Keratinocyte (primary cell): ENCODE measurements around the gene IL10RA. TPM values are rescaled to one million over a fixed set of nuclear protein-coding genes. Genes with fewer than 3 reads are reported as not detected.

Experiments
- DNase-seq: peaks from one replicate; pipeline ENCODE4 v3.0.0-alpha.2; 2011; ENCODE audit warnings: low read depth, missing footprints, low spot score
- FAIRE-seq: peaks from 2 replicates; lab custom pipeline; 2011; peaks lifted over from hg19 to GRCh38; lab: Jason Lieb, UNC
- H2AFZ ChIP-seq: 2 replicates; pipeline ENCODE4 v1.6.0; 2012; ENCODE audit warnings: low read length, control low read depth, inconsistent platforms; ENCODE audit not compliant: control insufficient read depth
- H3K27ac ChIP-seq: 2 replicates; pipeline ENCODE4 v1.5.1; 2011; ENCODE audit warnings: low read length; ENCODE audit not compliant: control insufficient read depth, insufficient read depth
- H3K27me3 ChIP-seq: 3 replicates; pipeline ENCODE4 v1.6.0; 2011; ENCODE audit warnings: low read length; ENCODE audit not compliant: control insufficient read depth, insufficient read depth; ENCODE audit errors: extremely low read depth
- H3K36me3 ChIP-seq, 2 experiments: 2 replicates in 1 of 2; 3 replicates in 1 of 2; pipeline ENCODE4 v1.5.1; 2011; ENCODE audit warnings: low read length in 2 of 2, mild to moderate bottlenecking in 1 of 2; ENCODE audit not compliant: control insufficient read depth in 2 of 2, insufficient read depth in 2 of 2; ENCODE audit errors: extremely low read depth in 1 of 2
- H3K4me1 ChIP-seq: 3 replicates; pipeline ENCODE4 v1.5.1; 2011; ENCODE audit warnings: low read length; ENCODE audit not compliant: control insufficient read depth, insufficient read depth; ENCODE audit errors: extremely low read depth
- H3K4me2 ChIP-seq: 3 replicates; pipeline ENCODE4 v1.6.0; 2011; ENCODE audit warnings: low read depth, low read length; ENCODE audit not compliant: control insufficient read depth, insufficient read depth; ENCODE audit errors: extremely low read depth
- H3K4me3 ChIP-seq, 3 experiments: fragments of 200-600 bp in 1 of 3; sonication (generic) in 1 of 3; 2 replicates in 2 of 3; 3 replicates in 1 of 3; pipeline ENCODE4 v1.5.1; 2011 to 2016; ENCODE audit warnings: low read length in 3 of 3, mild to moderate bottlenecking in 3 of 3, control low read depth in 2 of 3, inconsistent platforms in 1 of 3, low read depth in 1 of 3, mixed read lengths in 1 of 3, mixed run types in 1 of 3, moderate library complexity in 1 of 3; ENCODE audit not compliant: control insufficient read depth in 2 of 3, insufficient read depth in 2 of 3; ENCODE audit errors: extremely low read depth in 1 of 3
- H3K79me2 ChIP-seq: 2 replicates; pipeline ENCODE4 v1.6.0; 2012; ENCODE audit warnings: low read length; ENCODE audit not compliant: control insufficient read depth, insufficient read depth
- H3K9ac ChIP-seq: 3 replicates; pipeline ENCODE4 v1.6.0; 2011; ENCODE audit warnings: low read length; ENCODE audit not compliant: control insufficient read depth, insufficient read depth; ENCODE audit errors: extremely low read depth
- H3K9me1 ChIP-seq: 3 replicates; pipeline ENCODE4 v1.6.0; 2011; ENCODE audit warnings: low read length; ENCODE audit not compliant: control insufficient read depth, insufficient read depth; ENCODE audit errors: extremely low read depth
- H3K9me3 ChIP-seq: 2 replicates; pipeline ENCODE4 v1.5.1; 2012; ENCODE audit warnings: low read depth, low read length; ENCODE audit not compliant: control insufficient read depth
- H4K20me1 ChIP-seq: 3 replicates; pipeline ENCODE4 v1.6.0; 2011; ENCODE audit warnings: low read length; ENCODE audit not compliant: control insufficient read depth, insufficient read depth; ENCODE audit errors: extremely low read depth
- CTCF ChIP-seq, 3 experiments: IDR thresholded peaks in 1 of 3; conservative IDR thresholded peaks in 1 of 3; optimal IDR thresholded peaks in 1 of 3; 2 replicates in 2 of 3; 3 replicates in 1 of 3; pipeline versions ENCODE3 to v1.5.1; 2011; ENCODE audit warnings: low read length in 3 of 3, mild to moderate bottlenecking in 3 of 3, moderate library complexity in 2 of 3, control low read depth in 1 of 3, inconsistent platforms in 1 of 3; ENCODE audit not compliant: insufficient read depth in 2 of 3; ENCODE audit errors: extremely low read depth in 1 of 3
- EZH2 ChIP-seq: IDR thresholded peaks from one replicate; pipeline ENCODE4 v1.6.1; 2012; ENCODE audit warnings: inconsistent platforms, mild to moderate bottlenecking, low read length, moderate library complexity
- dilution Hi-C: fragments of 300-500 bp; cut with MboI; formaldehyde crosslinking; loops from one replicate; pipeline ENCODE4 v1.7.0; 2020; ENCODE audit warnings: low sequenced_read_pairs; ENCODE audit not compliant: extremely low pct_ligation_motif_present
- polyA plus RNA-seq, 5 experiments: library from polyadenylated mRNA; depleted of rRNA in 3 of 5; stranded (reverse) in 3 of 5; stranded (forward) in 1 of 5; unstranded in 1 of 5; fragments of >200 nt; gene quantifications; 1 replicate in 1 of 5; 2 replicates in 3 of 5; 3 replicates in 1 of 5; pipeline versions ENCODE4 v1.2.1 to v1.2.3, GENCODE V29; 2011 to 2012; ENCODE audit warnings: missing spikeins in 2 of 5, low read depth in 1 of 5, low replicate concordance in 1 of 5

IL10RA gene
- polyA plus RNA-seq, 1 donor (not counting 4 experiments of a cell fraction or from before 2014, with no cell fraction given) = 0.04 TPM

GRCh38 chr11:117980280-117980679, 5.9 kb upstream of the IL10RA start:
- H3K27me3 ChIP-seq = peaks cover 11% of the 10 kb centered on the region
- no peak overlapping the region for H3K27ac ChIP-seq
- no peak for FAIRE-seq
- H3K4me1 ChIP-seq = no peaks in the 10 kb centered on the region
- no peaks in the 10 kb centered on the region for H4K20me1 ChIP-seq
- H3K4me3 ChIP-seq = no peak overlapping the region
- no peaks in the 10 kb centered on the region for H3K9me1 ChIP-seq
- no peaks in the 10 kb centered on the region for H3K9me3 ChIP-seq
- no peak overlapping the region for H3K9ac ChIP-seq
- DNase-seq = no peak
- dilution Hi-C loops = no loop called here
- TF ChIP-seq CTCF (optimal IDR thresholded peaks at IDR 0.05 in 1 of 3, IDR thresholded peaks at IDR 0.05 in 1 of 3, conservative IDR thresholded peaks at IDR 0.05 in 1 of 3; ENCODE audit: extremely low read depth in 1 of 3, insufficient read depth in 2 of 3, low read length in 3 of 3) (no peak), EZH2 (no peak)
- H3K79me2 ChIP-seq = no peaks in the 10 kb centered on the region
- no peaks in the 10 kb centered on the region for H3K36me3 ChIP-seq
- no peak overlapping the region for H2AFZ ChIP-seq
- H3K4me2 ChIP-seq = no peak overlapping the region

GRCh38 chr11:117980720-117981119, 5.5 kb upstream of the IL10RA start:
- Histone ChIP-seq H2AFZ (no peak overlapping the region), H4K20me1 (no peaks in the 10 kb centered on the region), H3K9ac (no peak overlapping the region), H3K4me1 (no peaks in the 10 kb centered on the region), H3K27ac (no peak overlapping the region), H3K27me3 (peaks cover 13% of the 10 kb centered on the region), H3K79me2 (no peaks in the 10 kb centered on the region), H3K9me1 (no peaks in the 10 kb centered on the region), H3K4me3 (no peak overlapping the region), H3K4me2 (no peak overlapping the region), H3K9me3 (no peaks in the 10 kb centered on the region), H3K36me3 (no peaks in the 10 kb centered on the region)
- no peak for FAIRE-seq
- dilution Hi-C loops = no loop called here
- no peak for DNase-seq
- no peak for TF ChIP-seq CTCF (optimal IDR thresholded peaks at IDR 0.05 in 1 of 3, IDR thresholded peaks at IDR 0.05 in 1 of 3, conservative IDR thresholded peaks at IDR 0.05 in 1 of 3; ENCODE audit: extremely low read depth in 1 of 3, insufficient read depth in 2 of 3, low read length in 3 of 3)
